ENCODE results near the gene LFNG.
"Not testable (repeated sequence)": the region's sequence is repeated elsewhere in the genome, so short reads cannot be mapped to it uniquely, and the experiment has no call there.

Gene LFNG

GRCh38 chr7:2559283-2559950, 39.8 kb downstream of the LFNG start:
- H3K9ac ChIP-seq (ENCODE audit: low read depth, low read length), result peak overlapping the region; percentile 68
- no peaks in the 10 kb centered on the region for H3K36me3 ChIP-seq (ENCODE audit: insufficient read depth, low read length)
- H3K4me1 ChIP-seq (ENCODE audit: insufficient read depth, low read length), result no peaks in the 10 kb centered on the region
- no peaks in the 10 kb centered on the region for H3K9me3 ChIP-seq (ENCODE audit: control insufficient read depth, insufficient read depth, low read length)

DNA sequence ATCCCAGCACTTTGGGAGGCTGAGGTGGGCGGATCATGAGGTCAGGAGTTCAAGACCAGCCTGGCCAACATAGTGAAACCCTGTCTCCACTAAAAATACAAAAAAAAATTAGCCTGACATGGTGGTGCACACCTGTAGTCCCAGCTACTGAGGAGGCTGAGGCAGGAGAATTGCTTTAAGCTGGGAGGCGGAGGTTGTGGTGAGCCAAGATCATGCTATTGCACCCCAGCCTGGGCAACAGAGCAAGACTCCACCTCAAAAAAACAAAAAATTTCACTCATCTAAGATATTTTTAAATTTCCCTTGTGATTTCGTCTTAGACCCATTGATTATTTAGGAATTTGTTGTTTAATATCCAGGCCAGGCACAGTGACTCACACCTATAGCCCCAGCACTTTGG, 44.4 kb downstream of the LFNG start:
- not testable (repeated sequence) for H3K4me1 ChIP-seq (ENCODE audit: insufficient read depth, low read length); H3K36me3 ChIP-seq (ENCODE audit: insufficient read depth, low read length); H3K9ac ChIP-seq (ENCODE audit: low read depth, low read length); H3K9me3 ChIP-seq (ENCODE audit: control insufficient read depth, insufficient read depth, low read length)

- H3K36me3 ChIP-seq (ENCODE audit: insufficient read depth, low read length), result no peaks in the 10 kb centered on the region
- no peak overlapping the region for H3K9ac ChIP-seq (ENCODE audit: low read depth, low read length)
- peaks cover 6% of the 10 kb centered on the region; the same call in 1 of the 2 replicates for H3K4me1 ChIP-seq (ENCODE audit: insufficient read depth, low read length)
- H3K9me3 ChIP-seq (ENCODE audit: control insufficient read depth, insufficient read depth, low read length), result no peaks in the 10 kb centered on the region
These were observed 45.5 kb downstream of the LFNG start for GRCh38 chr7:2564970-2565540.

DNA sequence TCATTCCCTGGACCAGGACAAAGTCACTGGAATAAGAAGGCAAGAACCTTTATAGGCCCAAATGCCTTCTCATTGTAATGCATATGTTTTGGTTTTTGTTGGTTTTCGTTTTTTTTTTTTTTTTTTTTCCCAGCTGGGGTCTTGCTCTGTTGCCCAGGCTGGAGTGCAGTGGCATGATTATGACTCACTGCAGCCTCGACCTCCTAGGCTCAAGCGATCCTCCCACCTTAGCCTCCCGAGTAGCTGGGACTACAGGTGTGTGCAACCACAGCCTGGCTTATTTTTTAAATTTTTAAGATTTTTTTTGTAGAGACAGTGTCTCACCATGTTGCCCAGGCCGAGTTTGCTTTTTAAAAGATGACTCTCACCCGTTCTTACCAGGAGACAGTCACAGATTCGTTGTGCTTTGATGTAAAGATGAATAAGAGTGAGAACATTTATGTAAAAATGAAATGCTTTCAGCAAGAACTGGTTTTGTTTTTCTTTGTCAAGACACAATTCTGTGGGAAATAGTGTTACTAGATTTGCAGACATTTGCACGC, 46.8 kb downstream of the LFNG start:
- no peaks in the 10 kb centered on the region for H3K36me3 ChIP-seq (ENCODE audit: insufficient read depth, low read length)
- H3K9ac ChIP-seq (ENCODE audit: low read depth, low read length), result no peak overlapping the region
- no peaks in the 10 kb centered on the region for H3K9me3 ChIP-seq (ENCODE audit: control insufficient read depth, insufficient read depth, low read length)
- peaks cover 6% of the 10 kb centered on the region; the same call in 1 of the 2 replicates for H3K4me1 ChIP-seq (ENCODE audit: insufficient read depth, low read length)

DNA sequence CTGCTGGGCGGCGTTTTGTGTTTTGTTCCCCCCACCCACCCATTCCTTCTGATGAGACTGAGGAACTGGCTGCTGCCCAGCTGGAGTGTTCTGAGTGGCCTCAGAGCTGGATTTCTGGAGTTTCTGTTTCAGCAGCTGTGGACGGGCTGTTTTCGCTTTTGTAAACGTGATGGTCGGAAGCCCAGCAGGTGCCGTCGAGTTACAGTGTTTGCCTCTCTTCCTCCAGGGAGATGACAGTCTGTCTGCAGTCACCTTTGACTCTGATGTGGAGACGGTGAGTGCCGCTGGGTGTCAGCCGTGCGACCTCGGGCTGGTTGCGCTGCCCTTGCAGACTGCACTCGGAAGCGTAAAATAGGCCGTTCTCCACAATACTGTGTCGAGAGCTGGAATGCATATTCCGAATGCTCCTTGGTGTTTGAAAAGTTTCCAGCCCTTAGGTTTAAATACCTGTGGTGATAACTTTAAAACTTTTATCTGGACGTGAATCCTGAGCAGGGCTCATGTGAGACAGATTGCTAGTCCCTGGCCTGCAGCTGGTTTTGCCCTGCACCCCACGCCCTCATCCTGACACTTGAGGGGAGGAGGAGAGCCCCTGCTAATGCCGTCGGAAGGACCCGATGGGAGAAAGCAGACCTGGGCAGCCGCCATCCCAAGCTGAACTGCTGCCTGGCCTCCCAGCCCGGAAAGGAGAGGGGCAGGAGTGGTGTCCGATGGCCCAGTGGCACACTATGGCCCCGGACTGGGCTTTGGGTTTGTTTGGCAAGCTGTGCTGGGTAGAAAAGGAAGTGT, 47.5 kb downstream of the LFNG start:
- no peak overlapping the region for H3K9ac ChIP-seq (ENCODE audit: low read depth, low read length)
- peaks cover 10% of the 10 kb centered on the region; the same call in 1 of the 2 replicates for H3K4me1 ChIP-seq (ENCODE audit: insufficient read depth, low read length)
- H3K36me3 ChIP-seq (ENCODE audit: insufficient read depth, low read length), result no peaks in the 10 kb centered on the region
- H3K9me3 ChIP-seq (ENCODE audit: control insufficient read depth, insufficient read depth, low read length), result no peaks in the 10 kb centered on the region

DNA sequence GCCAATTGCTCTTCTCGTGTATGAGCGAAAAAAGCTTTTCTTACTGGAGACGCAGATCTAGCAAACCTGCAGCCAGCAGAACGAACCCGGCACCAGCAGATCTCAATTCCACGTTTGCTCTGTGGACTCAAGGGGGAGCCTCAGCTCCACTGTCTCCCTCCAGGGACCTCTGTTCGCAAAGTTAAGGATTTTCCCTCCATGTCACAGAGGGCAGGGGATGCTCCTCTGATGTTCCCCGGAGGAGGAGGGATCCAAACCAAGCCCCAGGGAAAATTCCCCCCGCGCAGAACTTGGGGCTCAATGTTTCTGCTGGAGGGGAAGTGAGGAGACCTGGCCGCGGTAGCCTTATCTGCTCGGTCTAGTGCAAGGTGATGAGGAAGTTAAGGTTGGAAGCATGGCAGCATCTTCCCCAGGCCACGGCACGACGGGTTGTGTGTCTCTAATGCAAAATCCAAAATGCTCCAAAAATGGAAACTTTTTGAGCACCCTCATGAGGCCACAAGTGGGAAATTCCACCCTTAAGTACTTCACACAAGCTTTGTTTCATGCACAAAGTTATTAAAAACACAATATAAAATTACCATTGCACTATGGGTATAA, 48.2 kb downstream of the LFNG start:
- Histone ChIP-seq H3K9me3 (ENCODE audit: control insufficient read depth, insufficient read depth, low read length) (no peaks in the 10 kb centered on the region), H3K36me3 (ENCODE audit: insufficient read depth, low read length) (no peaks in the 10 kb centered on the region), H3K9ac (ENCODE audit: low read depth, low read length) (no peak overlapping the region), H3K4me1 (ENCODE audit: insufficient read depth, low read length) (peaks cover 11% of the 10 kb centered on the region; the same call in 1 of the 2 replicates)

DNA sequence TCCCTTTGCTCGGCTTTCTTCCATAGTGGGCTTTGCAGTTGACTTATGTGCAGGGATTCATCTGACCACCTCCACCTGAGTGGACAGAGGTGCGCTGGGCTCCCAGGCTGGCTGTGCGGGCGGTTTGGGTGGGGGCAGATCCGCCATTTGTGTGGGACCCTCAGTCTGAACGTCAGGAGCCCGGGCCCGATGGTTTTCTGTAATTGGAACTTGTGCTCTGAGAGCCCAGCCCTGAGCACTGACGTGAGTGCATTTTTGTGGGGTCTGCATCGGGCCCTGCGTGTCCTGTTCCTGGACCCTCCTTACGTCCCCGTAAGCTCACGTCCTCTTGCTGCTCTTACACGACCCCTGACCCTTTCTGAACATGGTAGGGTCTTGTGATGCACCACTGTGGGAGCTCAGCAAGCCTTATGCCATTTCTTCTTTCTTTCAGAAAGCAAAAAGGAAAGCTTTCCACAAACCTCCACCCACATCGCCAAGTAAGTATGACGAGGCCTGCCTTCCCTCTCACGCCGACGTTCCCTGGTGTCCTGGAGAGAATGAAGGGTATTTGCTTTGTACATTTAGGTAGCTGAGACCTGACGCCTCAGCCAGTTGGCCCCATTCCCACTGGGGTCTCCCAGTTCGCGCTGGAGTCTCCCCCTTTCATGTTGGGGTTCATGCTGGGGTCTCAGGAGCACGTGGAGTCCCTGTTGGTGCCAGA, 49.1 kb downstream of the LFNG start:
- Histone ChIP-seq H3K36me3 (ENCODE audit: insufficient read depth, low read length) (no peaks in the 10 kb centered on the region), H3K4me1 (ENCODE audit: insufficient read depth, low read length) (peaks cover 11% of the 10 kb centered on the region; the same call in 1 of the 2 replicates), H3K9ac (ENCODE audit: low read depth, low read length) (no peak overlapping the region), H3K9me3 (ENCODE audit: control insufficient read depth, insufficient read depth, low read length) (no peaks in the 10 kb centered on the region)

DNA sequence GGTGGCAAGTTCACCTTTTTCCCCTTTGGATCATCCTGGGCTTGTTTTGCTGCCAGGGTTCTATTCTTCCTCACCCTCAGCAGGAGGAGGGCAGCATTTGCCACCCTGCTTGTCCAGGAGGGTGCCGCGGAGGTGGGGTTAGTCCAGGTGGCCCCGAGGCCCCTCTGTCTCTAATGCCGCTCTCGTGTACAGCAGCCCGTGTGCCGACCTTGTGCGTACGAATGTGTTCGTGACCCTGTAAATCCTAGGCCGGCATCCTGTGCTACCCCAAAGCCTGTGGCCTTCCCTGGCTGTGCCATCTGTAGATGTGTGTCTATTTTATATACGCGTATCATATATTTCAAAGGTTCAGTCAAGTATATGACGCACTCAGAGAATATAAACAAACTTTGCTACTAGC, 49.8 kb downstream of the LFNG start:
- Histone ChIP-seq H3K4me1 (ENCODE audit: insufficient read depth, low read length) (peaks cover 11% of the 10 kb centered on the region; the same call in 1 of the 2 replicates), H3K9me3 (ENCODE audit: control insufficient read depth, insufficient read depth, low read length) (no peaks in the 10 kb centered on the region), H3K9ac (ENCODE audit: low read depth, low read length) (no peak overlapping the region)

GRCh38 chr7:2570021-2570420, 50.4 kb downstream of the LFNG start:
- no peaks in the 10 kb centered on the region for H3K9me3 ChIP-seq (ENCODE audit: control insufficient read depth, insufficient read depth, low read length)
- peaks cover 11% of the 10 kb centered on the region; the same call in 1 of the 2 replicates for H3K4me1 ChIP-seq (ENCODE audit: insufficient read depth, low read length)
- H3K36me3 ChIP-seq (ENCODE audit: insufficient read depth, low read length), result no peaks in the 10 kb centered on the region
- H3K9ac ChIP-seq (ENCODE audit: low read depth, low read length), result no peak overlapping the region

More for the DNA sequence above, 49.8 kb downstream of the LFNG start:
- no peaks in the 10 kb centered on the region for H3K36me3 ChIP-seq (ENCODE audit: insufficient read depth, low read length)

- H3K9me3 ChIP-seq (ENCODE audit: control insufficient read depth, insufficient read depth, low read length), result no peaks in the 10 kb centered on the region
- no peak overlapping the region for H3K9ac ChIP-seq (ENCODE audit: low read depth, low read length)
- H3K4me1 ChIP-seq (ENCODE audit: insufficient read depth, low read length), result peaks cover 5% of the 10 kb centered on the region; the same call in 1 of the 2 replicates
- H3K36me3 ChIP-seq (ENCODE audit: insufficient read depth, low read length), result no peaks in the 10 kb centered on the region
These were observed 51.8 kb downstream of the LFNG start for GRCh38 chr7:2571409-2571808.

GRCh38 chr7:2572101-2572842, 52.7 kb downstream of the LFNG start:
- Histone ChIP-seq H3K9ac (ENCODE audit: low read depth, low read length) (no peak overlapping the region), H3K36me3 (ENCODE audit: insufficient read depth, low read length) (no peaks in the 10 kb centered on the region), H3K4me1 (ENCODE audit: insufficient read depth, low read length) (peaks cover 5% of the 10 kb centered on the region; the same call in 1 of the 2 replicates), H3K9me3 (ENCODE audit: control insufficient read depth, insufficient read depth, low read length) (no peaks in the 10 kb centered on the region)

- peaks cover 5% of the 10 kb centered on the region; the same call in 1 of the 2 replicates for H3K4me1 ChIP-seq (ENCODE audit: insufficient read depth, low read length)
- no peak overlapping the region for H3K9ac ChIP-seq (ENCODE audit: low read depth, low read length)
- H3K36me3 ChIP-seq (ENCODE audit: insufficient read depth, low read length), result no peaks in the 10 kb centered on the region
- no peaks in the 10 kb centered on the region for H3K9me3 ChIP-seq (ENCODE audit: control insufficient read depth, insufficient read depth, low read length)
These were observed 54.2 kb downstream of the LFNG start for GRCh38 chr7:2573761-2574160.

- Histone ChIP-seq H3K9me3 (ENCODE audit: control insufficient read depth, insufficient read depth, low read length) (no peaks in the 10 kb centered on the region), H3K9ac (ENCODE audit: low read depth, low read length) (no peak overlapping the region), H3K36me3 (ENCODE audit: insufficient read depth, low read length) (no peaks in the 10 kb centered on the region), H3K4me1 (ENCODE audit: insufficient read depth, low read length) (peaks cover 5% of the 10 kb centered on the region; the same call in 1 of the 2 replicates)
These were observed 55.6 kb downstream of the LFNG start for GRCh38 chr7:2575046-2575732.
